Tibial nerve (tissue), 4 donors: ENCODE data around the gene WFDC5. TPM values are rescaled to one million over a fixed set of nuclear protein-coding genes. Genes with fewer than 3 reads are reported as not detected.

Experiments used
- DNase-seq, 2 donors: peaks; one replicate each; pipeline ENCODE4 v3.0.0-alpha.2; 2019; ENCODE audit warnings: low spot score in 2 of 2
- H3K27ac ChIP-seq, 4 donors: fragments of 200-600 bp; sonication (generic) in 3 of 4; one replicate each; pipeline ENCODE4 v1.5.1; 2017 to 2019; ENCODE audit warnings: mild to moderate bottlenecking in 1 of 4
- H3K27me3 ChIP-seq, 2 donors: fragments of 200-600 bp; sonication (generic) in 1 of 2; one replicate each; pipeline versions ENCODE4 v1.5.1 to v1.6.0; 2017 to 2019
- H3K36me3 ChIP-seq, 3 donors: fragments of 200-600 bp; sonication (generic); one replicate each; pipeline ENCODE4 v1.5.1; 2018 to 2019
- H3K4me1 ChIP-seq, 4 donors: fragments of 200-600 bp; sonication (generic) in 3 of 4; one replicate each; pipeline ENCODE4 v1.5.1; 2017 to 2019
- H3K4me3 ChIP-seq, 4 donors: fragments of 200-600 bp; sonication (generic) in 3 of 4; one replicate each; pipeline ENCODE4 v1.5.1; 2017 to 2019; ENCODE audit warnings: mild to moderate bottlenecking in 1 of 4, moderate library complexity in 1 of 4
- H3K9me3 ChIP-seq, 4 donors: fragments of 200-600 bp; sonication (generic) in 3 of 4; one replicate each; pipeline ENCODE4 v1.5.1; 2017 to 2019
- EP300 ChIP-seq, 2 donors: sonication (generic); formaldehyde crosslinking; IDR thresholded peaks; one replicate each; pipeline ENCODE4 v1.6.1; 2017; ENCODE audit warnings: antibody characterized with exemption in 2 of 2, mild to moderate bottlenecking in 1 of 2
- POLR2A ChIP-seq, 2 donors: fragments of 450-650 bp; IDR thresholded peaks; one replicate each; pipeline ENCODE4 v1.6.1; 2017; ENCODE audit warnings: antibody characterized with exemption in 2 of 2, mild to moderate bottlenecking in 2 of 2, moderate library complexity in 2 of 2
- WGBS, 2 donors: methylation state at CpG; one replicate each; pipeline ENCODE4 v1.1.5; 2018; 5-methylcytosine and 5-hydroxymethylcytosine counted together
- total RNA-seq, 4 donors: library from RNA; depleted of rRNA; stranded (reverse); fragments of >200 nt; gene quantifications; one replicate each; pipeline ENCODE4 v1.1.0, GENCODE V29; 2016
- TF ChIP-seq, protein P1 (sequence below), 5 experiments: fragments of 200-600 bp in 3 of 5; fragments of 450-650 bp in 2 of 5; sonication (generic) in 3 of 5; IDR thresholded peaks; one replicate each; pipeline ENCODE4 v1.5.1; 2016 to 2019; ENCODE audit warnings: antibody characterized with exemption in 5 of 5, mild to moderate bottlenecking in 3 of 5, moderate library complexity in 2 of 5

The WFDC5 gene
- total RNA-seq, 4 donors from 2014 or later = not detected

GRCh38 chr20:45138561-45139300 is 23.8 kb upstream of the WFDC5 start:
- Histone ChIP-seq H3K9me3 (peaks cover 0 to 11% (median 0%) of the 10 kb centered on the region in 4 donors), H3K4me1 (no peaks in the 10 kb centered on the region), H3K27me3 (no peaks in the 10 kb centered on the region), H3K27ac (no peak overlapping the region), H3K4me3 (no peak overlapping the region), H3K36me3 (no peaks in the 10 kb centered on the region)
- DNase-seq = peak in 1 of 2 donors; percentile 32
- 38 to 47% methylated on average over 17 to 20 of the region's 20 CpGs for WGBS, 2 donors
- TF ChIP-seq POLR2A (IDR thresholded peaks at IDR 0.05) (no peak), EP300 (IDR thresholded peaks at IDR 0.05) (no peak)
- TF ChIP-seq, protein P1, sequence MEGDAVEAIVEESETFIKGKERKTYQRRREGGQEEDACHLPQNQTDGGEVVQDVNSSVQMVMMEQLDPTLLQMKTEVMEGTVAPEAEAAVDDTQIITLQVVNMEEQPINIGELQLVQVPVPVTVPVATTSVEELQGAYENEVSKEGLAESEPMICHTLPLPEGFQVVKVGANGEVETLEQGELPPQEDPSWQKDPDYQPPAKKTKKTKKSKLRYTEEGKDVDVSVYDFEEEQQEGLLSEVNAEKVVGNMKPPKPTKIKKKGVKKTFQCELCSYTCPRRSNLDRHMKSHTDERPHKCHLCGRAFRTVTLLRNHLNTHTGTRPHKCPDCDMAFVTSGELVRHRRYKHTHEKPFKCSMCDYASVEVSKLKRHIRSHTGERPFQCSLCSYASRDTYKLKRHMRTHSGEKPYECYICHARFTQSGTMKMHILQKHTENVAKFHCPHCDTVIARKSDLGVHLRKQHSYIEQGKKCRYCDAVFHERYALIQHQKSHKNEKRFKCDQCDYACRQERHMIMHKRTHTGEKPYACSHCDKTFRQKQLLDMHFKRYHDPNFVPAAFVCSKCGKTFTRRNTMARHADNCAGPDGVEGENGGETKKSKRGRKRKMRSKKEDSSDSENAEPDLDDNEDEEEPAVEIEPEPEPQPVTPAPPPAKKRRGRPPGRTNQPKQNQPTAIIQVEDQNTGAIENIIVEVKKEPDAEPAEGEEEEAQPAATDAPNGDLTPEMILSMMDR (IDR thresholded peaks at IDR 0.05) = peak in 4 of 5 experiments; percentile 18 to 44 (median 38)

DNA sequence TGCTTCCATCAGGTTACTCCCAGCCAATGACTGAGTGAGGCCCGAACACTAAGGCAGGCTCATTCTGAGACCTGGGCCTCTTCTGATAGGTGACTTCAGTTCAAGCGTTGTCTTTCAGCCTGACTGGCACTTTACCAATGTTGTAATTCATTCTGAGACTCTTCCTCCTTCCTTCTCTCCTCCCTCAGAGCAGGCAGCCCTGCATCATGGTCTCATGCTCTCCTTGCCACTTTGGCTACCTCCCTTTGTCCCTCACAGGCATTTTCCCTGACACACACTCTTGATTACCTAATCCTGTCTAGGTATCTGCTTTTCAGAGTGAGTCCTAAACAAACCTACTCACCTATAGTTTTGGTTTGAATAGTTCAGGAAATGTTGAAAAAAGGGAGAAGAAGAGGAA is 21.9 kb upstream of the WFDC5 start:
- no peak for DNase-seq
- Histone ChIP-seq H3K4me1 (no peaks in the 10 kb centered on the region), H3K4me3 (no peak overlapping the region), H3K27ac (no peak overlapping the region), H3K36me3 (no peaks in the 10 kb centered on the region), H3K27me3 (no peaks in the 10 kb centered on the region), H3K9me3 (peaks cover 0 to 11% (median 0%) of the 10 kb centered on the region in 4 donors)
- WGBS, 2 donors = 75 to 81% methylated on average over 1 to 2 of the region's 2 CpGs
- TF ChIP-seq EP300 (IDR thresholded peaks at IDR 0.05) (no peak), POLR2A (IDR thresholded peaks at IDR 0.05) (no peak)
- TF ChIP-seq, protein P1 (IDR thresholded peaks at IDR 0.05) = no peak

GRCh38 chr20:45128099-45128498 is 13.1 kb upstream of the WFDC5 start:
- Histone ChIP-seq H3K4me3 (no peak overlapping the region), H3K36me3 (no peaks in the 10 kb centered on the region), H3K9me3 (no peaks in the 10 kb centered on the region), H3K4me1 (no peaks in the 10 kb centered on the region), H3K27me3 (peaks cover 0 to 10% of the 10 kb centered on the region in 2 donors), H3K27ac (no peak overlapping the region)
- TF ChIP-seq POLR2A (IDR thresholded peaks at IDR 0.05) (no peak), EP300 (IDR thresholded peaks at IDR 0.05) (no peak)
- TF ChIP-seq, protein P1 (IDR thresholded peaks at IDR 0.05) = no peak
- DNase-seq = no peak
- WGBS, 2 donors = 55 to 61% methylated on average over 2 of the region's 2 CpGs

GRCh38 chr20:45124365-45124764 is 9.4 kb upstream of the WFDC5 start, which contains the start of gene WFDC12:
TSS of gene WFDC12 (minus strand) at chr20:45124465. CDS start at chr20:45124447, 18 bp downstream.
- 85 to 88% methylated on average over 6 of the region's 6 CpGs for WGBS, 2 donors
- no peaks in the 10 kb centered on the region for H3K4me1 ChIP-seq
- no peak within 1 kb of the TSS for H3K4me3 ChIP-seq
- H3K27me3 ChIP-seq = peaks cover 0 to 10% of the 10 kb centered on the region in 2 donors
- H3K9me3 ChIP-seq = no peaks in the 10 kb centered on the region
- no peak for DNase-seq
- no peaks in the 10 kb centered on the region for H3K36me3 ChIP-seq
- H3K27ac ChIP-seq = no peak within 1 kb of the TSS
- TF ChIP-seq POLR2A (IDR thresholded peaks at IDR 0.05) (no peak), EP300 (IDR thresholded peaks at IDR 0.05) (no peak)
- TF ChIP-seq, protein P1 (IDR thresholded peaks at IDR 0.05) = no peak

DNA sequence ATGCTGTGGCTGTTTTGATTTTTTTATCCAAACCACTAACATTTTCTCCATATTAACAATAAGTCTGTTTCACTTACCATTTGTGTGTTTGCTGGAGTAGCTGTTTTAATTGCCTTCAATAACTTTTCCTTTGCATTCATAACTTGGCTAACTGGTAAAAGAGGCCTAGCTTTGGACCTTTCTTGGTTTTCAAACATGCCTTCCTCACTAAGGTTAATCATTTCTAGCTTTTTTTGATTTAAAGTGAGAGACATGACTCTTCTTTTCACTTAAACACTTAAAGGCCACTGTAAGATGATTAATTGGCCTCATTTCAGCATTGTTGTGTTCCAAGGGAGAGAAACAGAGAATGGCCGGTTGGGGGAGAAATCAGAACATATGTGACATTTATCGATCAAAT is 6.4 kb upstream of the WFDC5 start:
- TF ChIP-seq POLR2A (IDR thresholded peaks at IDR 0.05) (no peak), EP300 (IDR thresholded peaks at IDR 0.05) (no peak)
- TF ChIP-seq, protein P1 (IDR thresholded peaks at IDR 0.05) = no peak
- Histone ChIP-seq H3K27me3 (peaks cover 0 to 10% of the 10 kb centered on the region in 2 donors), H3K4me1 (no peaks in the 10 kb centered on the region), H3K36me3 (no peaks in the 10 kb centered on the region), H3K9me3 (no peaks in the 10 kb centered on the region), H3K4me3 (no peak overlapping the region), H3K27ac (no peak overlapping the region)
- WGBS, 2 donors = 93 to 94% methylated on average over 2 of the region's 2 CpGs
- DNase-seq = no peak
